Brain microvascular endothelial cell (primary cell): ENCODE data around the gene SPATS2L.

ENCODE experiments used
- DNase-seq: peaks from one replicate; pipeline ENCODE4 v3.0.0-alpha.2; 2020
- H3K27ac ChIP-seq: fragments of 250-450 bp; sonication (Bioruptor Pico); 2 replicates; pipeline ENCODE4 v1.5.1; 2020; ENCODE audit warnings: mild to moderate bottlenecking, moderate library complexity
- H3K27me3 ChIP-seq: fragments of 250-450 bp; sonication (Bioruptor Pico); replicated peaks from 2 replicates; pipeline ENCODE4 v1.5.1; 2020; ENCODE audit warnings: mild to moderate bottlenecking
- H3K36me3 ChIP-seq: fragments of 250-450 bp; sonication (Bioruptor Pico); replicated peaks from 2 replicates; pipeline ENCODE4 v1.5.1; 2020; ENCODE audit warnings: mild to moderate bottlenecking
- H3K4me3 ChIP-seq: 2 replicates; pipeline ENCODE4 v1.5.1; 2011; ENCODE audit warnings: low read depth, mild to moderate bottlenecking, control low read depth, low read length, moderate library complexity
- CTCF ChIP-seq: IDR thresholded peaks from 2 replicates; pipeline ENCODE4 v1.5.1; 2011; ENCODE audit warnings: low read depth, mild to moderate bottlenecking, moderate library complexity, low read length, control low read depth, inconsistent platforms; ENCODE audit errors: missing control alignments
- in situ Hi-C: cut with HindIII; loops from 2 replicates; pipeline ENCODE4 v1.10.0; 2017; ENCODE audit warnings: low sequenced_read_pairs, low pct_ligation_motif_present

The SPATS2L gene

DNA sequence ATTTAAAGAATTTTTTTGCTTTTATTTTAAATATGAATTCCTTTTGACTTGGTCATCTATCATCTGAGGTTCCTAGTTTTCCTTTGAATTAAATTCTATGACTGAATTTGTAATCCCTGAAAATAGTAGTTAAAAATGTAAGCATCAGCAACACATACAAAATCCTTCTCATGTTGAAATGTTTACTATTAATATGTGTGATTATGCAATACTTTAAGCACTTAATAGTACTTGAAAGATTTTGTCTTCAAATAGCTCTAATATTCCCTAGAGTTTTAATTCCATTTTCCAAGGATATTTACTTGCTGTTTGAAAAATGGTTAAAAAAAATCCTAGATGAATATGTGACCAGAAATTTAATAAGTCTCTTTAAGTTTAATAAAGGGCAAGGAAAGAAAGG, 26.6 kb upstream of the SPATS2L start:
- Histone ChIP-seq H3K36me3 (no peaks in the 10 kb centered on the region), H3K27me3 (no peaks in the 10 kb centered on the region), H3K27ac (no peak overlapping the region), H3K4me3 (no peak overlapping the region)
- in situ Hi-C loops: no loop called here
- no peak for TF ChIP-seq CTCF
- DNase-seq: no peak

- H3K36me3 ChIP-seq: no peaks in the 10 kb centered on the region
- TF ChIP-seq CTCF: no peak
- H3K27ac ChIP-seq: no peak overlapping the region
- no peaks in the 10 kb centered on the region for H3K27me3 ChIP-seq
- no peak overlapping the region for H3K4me3 ChIP-seq
- DNase-seq: no peak
- in situ Hi-C loops: no loop called here
Measured at GRCh38 chr2:200286578-200286977, 19.9 kb upstream of the SPATS2L start.

- no peak for TF ChIP-seq CTCF
Measured at GRCh38 chr2:200288670-200289429, 17.6 kb upstream of the SPATS2L start.

DNA sequence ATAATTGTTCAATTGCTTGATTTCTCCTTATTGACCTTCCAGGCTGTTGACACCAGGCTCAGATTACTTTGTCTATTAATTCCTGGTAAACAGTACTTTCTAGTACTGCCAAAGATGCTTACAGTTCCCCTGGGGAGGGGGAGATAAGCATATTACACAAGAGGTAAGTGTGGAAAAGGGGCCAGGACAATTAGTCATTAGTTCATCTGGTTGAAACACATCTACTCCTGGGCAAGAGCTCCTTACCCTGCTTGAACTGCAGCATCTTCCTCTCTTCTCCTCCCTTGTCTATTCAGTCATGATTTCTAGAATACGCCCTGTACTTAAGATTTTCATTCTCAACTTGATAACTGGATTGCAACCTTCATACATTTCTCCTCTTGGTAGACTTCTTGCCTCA, 10.4 kb upstream of the SPATS2L start:
- no peak overlapping the region for H3K4me3 ChIP-seq

More at GRCh38 chr2:200288670-200289429, 17.6 kb upstream of the SPATS2L start:
- no peak overlapping the region for H3K4me3 ChIP-seq
- in situ Hi-C loops: no loop called here
- no peak overlapping the region for H3K27ac ChIP-seq
- no peaks in the 10 kb centered on the region for H3K36me3 ChIP-seq
- H3K27me3 ChIP-seq: no peaks in the 10 kb centered on the region
- no peak for DNase-seq

GRCh38 chr2:200297100-200297499, 9.4 kb upstream of the SPATS2L start:
- in situ Hi-C loops: no loop called here
- H3K27ac ChIP-seq: no peak overlapping the region
- H3K4me3 ChIP-seq: no peak overlapping the region
- no peaks in the 10 kb centered on the region for H3K36me3 ChIP-seq
- TF ChIP-seq CTCF: no peak
- no peak for DNase-seq
- H3K27me3 ChIP-seq: no peaks in the 10 kb centered on the region

More for the DNA sequence above, 10.4 kb upstream of the SPATS2L start:
- Histone ChIP-seq H3K36me3 (no peaks in the 10 kb centered on the region), H3K27me3 (no peaks in the 10 kb centered on the region), H3K27ac (no peak overlapping the region)
- no peak for TF ChIP-seq CTCF
- in situ Hi-C loops: no loop called here
- no peak for DNase-seq

GRCh38 chr2:200297989-200298388, 8.5 kb upstream of the SPATS2L start:
- in situ Hi-C loops: no loop called here
- DNase-seq: no peak
- no peak overlapping the region for H3K27ac ChIP-seq
- no peaks in the 10 kb centered on the region for H3K27me3 ChIP-seq
- no peaks in the 10 kb centered on the region for H3K36me3 ChIP-seq
- TF ChIP-seq CTCF: no peak
- H3K4me3 ChIP-seq: no peak overlapping the region
